ENCODE measurements around the gene CFAP43.

- TF ChIP-seq CTCF (IDR thresholded peaks at IDR 0.05; ENCODE audit: poor library complexity) (no peak), EZH2 (IDR thresholded peaks at IDR 0.05; ENCODE audit: borderline replicate concordance) (no peak)
These were observed 22.5 kb upstream of the CFAP43 start, which contains the start of gene GSTO1 for GRCh38 chr10:104254493-104255310.

All from hepatocyte (in vitro differentiated cells).